T-helper 1 cell treated with Interleukin-12 subunit alpha and Interleukin-12 subunit beta and Interleukin-4 antibody, amounts not matched to agents 30 μg/mL and 1 μg/mL, for 36 hours (primary cell): ENCODE data around the gene LIG4.
"Not testable (repeated sequence)": the region's sequence is repeated elsewhere in the genome, so short reads cannot be mapped to it uniquely, and the experiment has no call there.

ENCODE experiments used
- H3K27ac Mint-ChIP-seq: one replicate; pipeline ENCODE4 v1.8.0; 2021; ENCODE audit warnings: mild to moderate bottlenecking, mixed read lengths
- H3K27me3 Mint-ChIP-seq: one replicate; pipeline ENCODE4 v1.8.0; 2021; ENCODE audit warnings: low read depth, mixed read lengths
- H3K36me3 Mint-ChIP-seq: one replicate; pipeline ENCODE4 v1.8.0; 2021; ENCODE audit warnings: low read depth, mixed read lengths
- H3K4me1 Mint-ChIP-seq: one replicate; pipeline ENCODE4 v1.8.0; 2021; ENCODE audit warnings: low read depth, mixed read lengths
- H3K4me3 Mint-ChIP-seq: one replicate; pipeline ENCODE4 v1.8.0; 2021; ENCODE audit warnings: mild to moderate bottlenecking, moderate library complexity, mixed read lengths
- H3K9me3 Mint-ChIP-seq: one replicate; pipeline ENCODE4 v1.8.0; 2021; ENCODE audit warnings: mixed read lengths

LIG4 gene

DNA sequence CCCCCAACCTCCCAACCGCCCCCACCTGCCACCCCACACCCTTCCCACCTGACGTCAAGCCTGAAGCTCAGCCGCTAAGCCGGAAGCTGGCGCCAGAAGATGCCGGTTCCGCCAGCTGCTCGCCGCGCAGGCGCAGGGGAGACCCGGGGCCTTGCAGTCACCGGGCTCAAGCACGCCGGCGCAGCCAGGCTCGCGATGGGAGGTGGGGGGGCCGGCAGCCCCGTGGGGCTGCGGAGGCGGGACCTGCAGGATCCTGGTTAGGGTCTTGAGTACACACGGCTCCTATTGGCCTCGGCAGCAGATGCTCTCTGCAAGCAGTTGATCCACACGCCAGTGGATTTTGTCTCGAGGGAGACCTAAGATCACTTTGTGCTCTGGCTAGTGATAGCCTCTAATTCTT is at the start of gene LIG4:
Gene LIG4, minus strand, starts transcription at position 101 of the 400 bp plus-strand sequence. CDS start 4,268 bp downstream, outside the sequence.
- Mint-ChIP-seq H3K36me3 (peaks cover 11% of the 10 kb centered on the region), H3K9me3 (no peaks in the 10 kb centered on the region), H3K27me3 (no peaks in the 10 kb centered on the region), H3K4me1 (peaks cover 44% of the 10 kb centered on the region), H3K4me3 (peak within 1 kb of the TSS; percentile 81), H3K27ac (peak within 1 kb of the TSS; percentile 83)

DNA sequence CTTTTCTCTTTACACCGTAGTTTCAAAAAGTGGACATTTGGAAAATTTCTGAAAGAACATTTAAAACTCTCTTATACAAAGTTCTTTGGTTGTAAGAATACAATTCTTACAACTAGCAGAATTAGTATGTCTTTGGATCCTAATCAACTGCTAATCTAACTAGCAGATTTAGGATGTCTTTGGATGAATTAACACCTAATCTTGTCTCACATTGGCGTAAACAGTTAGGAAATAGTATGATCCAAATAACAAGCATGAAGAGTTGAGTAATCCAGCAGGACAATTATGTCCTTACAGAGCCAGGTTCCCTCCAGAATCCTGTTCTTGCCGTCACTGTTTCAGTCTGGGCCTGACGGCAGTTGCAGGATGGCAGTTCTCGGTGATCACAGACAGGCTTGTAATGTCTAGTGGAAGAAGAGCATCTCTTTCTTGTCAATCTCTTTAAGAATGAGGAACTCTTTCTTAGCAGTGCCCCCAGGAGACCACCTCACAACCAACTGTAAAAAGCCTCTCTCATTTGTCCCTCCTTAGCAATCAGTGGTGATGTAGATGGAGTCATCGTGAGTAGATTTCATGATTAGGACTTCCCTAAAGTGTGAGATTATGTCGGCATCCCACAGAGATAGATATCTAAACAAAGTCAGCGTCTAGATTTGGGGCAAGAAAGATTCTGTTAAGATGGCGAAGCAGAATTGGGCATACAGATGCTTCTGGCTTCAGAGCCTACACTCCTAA is 48.5 kb upstream of the LIG4 start:
- Mint-ChIP-seq H3K27me3 (no peaks in the 10 kb centered on the region), H3K4me3 (no peak overlapping the region), H3K4me1 (peaks cover 20% of the 10 kb centered on the region), H3K9me3 (no peaks in the 10 kb centered on the region), H3K36me3 (peaks cover 5% of the 10 kb centered on the region), H3K27ac (no peak overlapping the region)

DNA sequence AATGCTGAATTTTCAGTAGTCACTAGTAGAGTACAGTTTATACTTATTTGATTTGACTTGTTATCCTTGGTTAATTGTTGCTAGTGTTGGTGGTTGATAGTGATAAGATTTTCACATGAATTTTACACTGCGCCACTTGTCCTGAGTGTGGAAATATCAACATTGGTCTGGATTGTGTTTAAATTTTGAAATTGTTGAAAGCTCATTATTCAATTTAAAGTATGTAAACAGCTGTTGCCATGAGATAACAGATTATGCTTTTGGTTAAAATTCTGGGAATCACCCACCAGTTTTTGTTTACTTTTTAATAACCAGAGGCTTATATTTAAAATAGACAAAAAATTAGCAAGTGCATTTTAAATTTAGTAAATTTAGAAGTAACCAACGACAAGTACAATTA is 41.9 kb upstream of the LIG4 start:
- H3K4me1 Mint-ChIP-seq, result no peaks in the 10 kb centered on the region
- H3K9me3 Mint-ChIP-seq, result peaks cover 4% of the 10 kb centered on the region
- no peak overlapping the region for H3K27ac Mint-ChIP-seq
- H3K4me3 Mint-ChIP-seq, result no peak overlapping the region
- no peaks in the 10 kb centered on the region for H3K36me3 Mint-ChIP-seq
- H3K27me3 Mint-ChIP-seq, result no peaks in the 10 kb centered on the region

DNA sequence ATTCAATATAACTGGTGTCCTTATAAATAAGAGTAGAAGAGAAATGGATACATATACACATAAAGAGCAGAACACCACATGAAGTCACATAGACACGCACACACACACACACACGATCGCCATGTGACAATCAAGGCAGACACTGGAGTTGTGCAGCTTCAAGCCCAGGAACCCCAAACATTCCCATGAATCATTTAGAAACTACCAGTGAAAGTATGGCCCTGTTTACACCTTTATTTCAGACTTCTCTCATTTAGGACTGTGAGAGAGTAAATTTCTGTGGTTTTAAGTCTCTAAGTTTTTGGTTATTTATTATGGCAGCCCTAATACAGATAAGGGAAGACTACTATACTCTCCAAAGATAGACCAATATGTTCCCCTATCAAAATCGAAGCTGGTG is 33.8 kb upstream of the LIG4 start:
- peaks cover 3% of the 10 kb centered on the region for H3K36me3 Mint-ChIP-seq
- H3K9me3 Mint-ChIP-seq, result peaks cover 18% of the 10 kb centered on the region
- H3K27ac Mint-ChIP-seq, result no peak overlapping the region
- no peak overlapping the region for H3K4me3 Mint-ChIP-seq
- peaks cover 5% of the 10 kb centered on the region for H3K4me1 Mint-ChIP-seq
- no peaks in the 10 kb centered on the region for H3K27me3 Mint-ChIP-seq

DNA sequence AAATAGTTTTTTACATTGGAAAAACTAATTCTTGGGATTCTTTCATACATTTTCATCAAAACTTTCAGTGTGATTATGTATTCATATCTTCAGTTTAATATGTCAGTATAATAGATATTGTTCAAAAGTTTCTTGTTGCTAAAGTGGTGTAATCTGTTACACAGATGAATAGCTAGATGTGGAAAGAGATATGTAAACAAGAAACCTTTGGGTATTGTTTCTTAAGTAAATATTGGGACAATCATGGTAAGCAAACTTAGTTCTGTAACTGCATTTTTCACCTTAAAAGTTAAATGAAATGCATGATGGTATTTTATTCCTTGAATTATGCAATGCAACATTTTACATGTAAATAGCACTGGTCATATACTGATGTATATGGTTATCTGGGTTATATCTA is 15.0 kb upstream of the LIG4 start:
- no peaks in the 10 kb centered on the region for H3K27me3 Mint-ChIP-seq
- no peaks in the 10 kb centered on the region for H3K9me3 Mint-ChIP-seq
- no peak overlapping the region for H3K27ac Mint-ChIP-seq
- H3K4me3 Mint-ChIP-seq, result no peak overlapping the region
- peaks cover 16% of the 10 kb centered on the region for H3K36me3 Mint-ChIP-seq
- H3K4me1 Mint-ChIP-seq, result peaks cover 18% of the 10 kb centered on the region

DNA sequence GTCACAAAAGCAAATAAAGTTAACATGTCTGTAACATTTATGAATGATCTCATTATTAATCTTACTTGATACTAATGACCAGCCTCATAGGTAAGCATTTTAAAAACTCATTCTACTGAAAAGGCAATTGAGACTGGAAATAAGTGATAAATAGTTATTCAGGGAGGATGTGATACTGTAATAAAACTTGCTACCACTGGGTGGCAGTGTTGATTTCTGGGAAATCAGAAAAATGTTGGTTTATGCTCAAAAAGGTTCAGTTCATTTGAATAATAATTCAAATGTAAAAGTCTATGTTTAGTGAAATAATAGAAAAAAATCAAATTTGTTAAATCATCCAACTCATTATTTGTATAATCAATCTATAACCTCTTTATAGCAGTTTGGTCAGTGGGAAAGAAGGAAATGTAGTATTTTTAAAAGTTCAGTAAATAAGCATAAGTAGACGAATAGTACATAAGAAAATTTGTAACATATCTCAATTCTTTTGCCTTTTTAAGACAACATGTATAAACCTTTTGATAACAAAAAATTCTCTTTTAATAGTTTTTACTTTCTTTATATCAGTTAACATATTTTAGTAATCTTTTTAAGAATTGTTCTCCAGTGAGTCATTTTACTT is 12.4 kb upstream of the LIG4 start:
- Mint-ChIP-seq H3K9me3 (no peaks in the 10 kb centered on the region), H3K4me1 (peaks cover 23% of the 10 kb centered on the region), H3K27me3 (no peaks in the 10 kb centered on the region), H3K36me3 (peaks cover 11% of the 10 kb centered on the region), H3K27ac (no peak overlapping the region), H3K4me3 (no peak overlapping the region)

DNA sequence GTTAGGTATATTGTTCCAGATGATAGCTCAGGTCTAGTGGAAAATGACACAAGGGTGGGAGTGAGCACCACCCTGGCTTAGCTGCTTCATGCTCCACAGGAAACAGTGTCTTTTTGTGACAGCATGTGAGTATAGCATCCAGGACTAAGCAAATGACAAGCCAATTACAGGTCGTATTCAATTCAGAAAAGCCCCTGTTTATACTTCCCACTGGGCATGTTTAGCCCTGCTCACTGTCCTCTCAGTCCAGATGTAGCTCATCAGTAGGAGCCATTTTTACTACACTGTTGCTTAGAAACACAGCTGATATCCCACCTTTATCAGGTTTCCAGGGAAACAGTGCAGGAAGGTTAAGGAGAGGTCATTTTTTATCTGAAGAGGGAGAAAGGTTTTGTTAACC is 10.8 kb upstream of the LIG4 start:
- Mint-ChIP-seq H3K4me1 (peaks cover 23% of the 10 kb centered on the region), H3K27me3 (no peaks in the 10 kb centered on the region), H3K4me3 (no peak overlapping the region), H3K36me3 (peaks cover 12% of the 10 kb centered on the region), H3K27ac (no peak overlapping the region), H3K9me3 (no peaks in the 10 kb centered on the region)

DNA sequence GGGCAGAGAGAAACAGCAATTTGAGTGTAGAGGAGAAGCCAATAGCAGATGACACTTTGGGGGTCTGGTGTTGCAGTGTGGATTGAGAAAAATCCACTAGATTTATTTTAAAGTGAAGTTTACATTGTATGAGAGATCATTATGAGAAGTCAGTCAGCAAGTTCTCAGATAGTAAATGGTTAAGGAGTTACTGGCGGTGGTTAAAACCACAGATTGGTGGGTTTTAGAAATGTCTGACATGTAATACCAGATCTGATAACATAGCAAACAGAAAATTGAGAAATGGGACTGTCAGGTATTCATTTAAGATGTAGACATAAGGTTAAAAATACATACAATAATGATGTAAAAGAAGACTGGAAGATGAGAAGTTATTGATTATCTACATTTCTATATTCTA is 10.1 kb upstream of the LIG4 start:
- Mint-ChIP-seq H3K36me3 (peaks cover 15% of the 10 kb centered on the region), H3K27me3 (no peaks in the 10 kb centered on the region), H3K4me3 (no peak overlapping the region), H3K27ac (no peak overlapping the region), H3K4me1 (peaks cover 27% of the 10 kb centered on the region), H3K9me3 (no peaks in the 10 kb centered on the region)

DNA sequence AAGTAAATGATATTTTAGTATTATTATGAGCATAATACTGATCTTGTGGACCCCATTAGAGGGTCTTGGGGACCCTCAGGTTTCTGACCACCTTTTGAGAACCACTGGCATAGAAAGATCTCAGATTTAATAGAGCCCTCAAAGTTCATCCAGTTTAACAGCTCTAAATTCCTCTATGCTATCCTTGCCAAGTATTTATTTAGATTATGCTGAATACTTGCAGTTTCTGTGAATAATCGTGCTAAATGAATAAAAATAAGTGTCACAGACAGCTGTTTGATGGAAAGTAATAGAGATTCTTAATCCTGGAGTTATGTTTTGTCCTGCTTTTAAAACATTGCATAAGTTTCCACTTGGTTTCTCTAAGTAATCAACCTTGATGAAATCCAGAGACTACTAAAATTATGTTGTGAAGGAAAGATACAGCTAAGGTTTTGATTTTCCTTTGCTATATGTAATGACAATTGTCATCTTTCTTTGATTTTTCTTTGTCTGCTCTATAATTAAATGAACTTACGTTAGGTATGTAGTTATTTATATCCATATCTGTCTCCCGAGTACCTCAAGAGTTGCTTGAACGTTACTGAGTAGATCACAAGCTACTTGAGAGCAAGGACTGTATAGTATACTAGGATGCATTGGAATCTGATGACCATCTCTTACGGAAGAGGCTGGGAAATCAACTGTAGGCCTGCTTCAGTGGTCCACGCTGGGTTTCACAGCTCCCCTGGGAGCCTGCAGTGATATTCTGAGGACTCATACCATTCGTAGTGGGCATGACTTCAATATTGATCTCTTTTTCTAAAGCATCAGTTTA is 8.6 kb upstream of the LIG4 start:
- Mint-ChIP-seq H3K4me1 (peaks cover 41% of the 10 kb centered on the region), H3K9me3 (no peaks in the 10 kb centered on the region), H3K36me3 (peaks cover 3% of the 10 kb centered on the region), H3K27me3 (no peaks in the 10 kb centered on the region), H3K27ac (no peak overlapping the region), H3K4me3 (no peak overlapping the region)

DNA sequence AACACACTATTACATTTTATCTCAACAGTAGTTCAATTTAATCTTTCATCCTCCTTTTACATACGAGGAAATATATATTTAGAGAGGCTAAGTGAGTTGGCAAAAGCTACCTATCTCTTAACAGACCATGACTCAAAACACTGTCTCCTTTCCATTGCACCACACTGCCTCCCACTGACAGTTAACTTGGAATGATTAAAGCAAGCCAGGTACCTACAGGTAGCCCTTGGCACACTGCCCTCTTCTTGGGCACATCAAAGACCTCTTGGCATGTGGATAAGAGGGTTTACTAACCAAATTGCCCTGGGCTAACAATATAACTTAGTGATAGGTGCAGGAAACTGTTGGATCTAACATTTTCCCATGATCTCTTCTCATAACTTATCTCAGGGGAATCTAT is 4.7 kb upstream of the LIG4 start:
- no peaks in the 10 kb centered on the region for H3K9me3 Mint-ChIP-seq
- H3K36me3 Mint-ChIP-seq, result peaks cover 3% of the 10 kb centered on the region
- H3K27me3 Mint-ChIP-seq, result no peaks in the 10 kb centered on the region
- H3K4me3 Mint-ChIP-seq, result peak overlapping the region; percentile 48
- H3K4me1 Mint-ChIP-seq, result peaks cover 30% of the 10 kb centered on the region
- H3K27ac Mint-ChIP-seq, result peak overlapping the region; percentile 43

DNA sequence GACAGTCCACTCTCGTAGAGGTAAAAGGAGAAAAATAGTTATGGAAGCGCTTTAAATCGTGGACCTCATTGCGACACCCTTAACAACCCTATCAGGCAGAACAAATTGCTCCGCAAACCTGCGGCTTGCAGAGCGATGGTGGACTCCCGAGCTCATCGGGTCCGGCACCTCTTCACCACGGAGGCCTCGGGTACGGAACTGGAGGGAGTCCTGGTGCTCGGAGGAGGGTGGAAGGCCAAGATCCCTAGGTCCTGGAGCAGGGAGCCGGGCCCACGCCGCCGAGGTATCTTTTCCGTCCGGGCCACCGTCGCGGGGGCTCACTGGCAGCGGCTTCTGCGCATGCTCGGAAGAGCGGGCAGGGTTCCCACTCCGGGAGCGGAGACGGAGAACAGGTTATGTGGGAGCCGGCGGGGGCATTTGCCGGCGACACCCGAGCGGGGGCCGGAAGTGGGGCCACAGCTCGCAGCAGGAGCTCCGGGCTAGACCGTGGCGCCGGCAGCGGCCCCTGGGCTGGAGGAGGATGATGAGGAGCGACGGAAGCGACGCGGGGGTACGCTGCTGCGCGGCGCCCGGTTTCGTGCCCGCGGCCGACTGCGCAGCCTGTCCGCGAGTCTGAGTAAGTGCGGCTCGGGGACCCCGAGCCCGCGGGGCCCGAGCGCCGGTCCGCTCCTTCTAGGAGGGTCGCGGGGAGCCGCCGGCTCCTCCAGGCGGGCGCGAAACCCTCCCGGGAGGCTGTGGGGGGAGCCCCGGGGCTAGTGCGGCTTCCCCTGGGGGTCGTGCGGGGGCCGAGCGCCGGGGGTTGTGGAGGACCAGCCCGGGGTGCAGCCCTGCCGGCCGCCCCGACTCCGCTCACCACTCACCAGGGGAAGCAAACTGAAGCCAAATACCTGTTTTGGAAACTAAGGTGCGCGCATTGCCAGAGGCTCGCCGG is 3.0 kb upstream of the LIG4 start, which contains the start of gene ABHD13:
Gene ABHD13, plus strand, starts transcription at position 349 of the 931 bp plus-strand sequence. CDS start 10,827 bp downstream, outside the sequence.
- Mint-ChIP-seq H3K4me3 (peak within 1 kb of the TSS; percentile 93), H3K36me3 (peaks cover 3% of the 10 kb centered on the region), H3K4me1 (peaks cover 39% of the 10 kb centered on the region), H3K9me3 (no peaks in the 10 kb centered on the region), H3K27me3 (no peaks in the 10 kb centered on the region), H3K27ac (peak within 1 kb of the TSS; percentile 96)

DNA sequence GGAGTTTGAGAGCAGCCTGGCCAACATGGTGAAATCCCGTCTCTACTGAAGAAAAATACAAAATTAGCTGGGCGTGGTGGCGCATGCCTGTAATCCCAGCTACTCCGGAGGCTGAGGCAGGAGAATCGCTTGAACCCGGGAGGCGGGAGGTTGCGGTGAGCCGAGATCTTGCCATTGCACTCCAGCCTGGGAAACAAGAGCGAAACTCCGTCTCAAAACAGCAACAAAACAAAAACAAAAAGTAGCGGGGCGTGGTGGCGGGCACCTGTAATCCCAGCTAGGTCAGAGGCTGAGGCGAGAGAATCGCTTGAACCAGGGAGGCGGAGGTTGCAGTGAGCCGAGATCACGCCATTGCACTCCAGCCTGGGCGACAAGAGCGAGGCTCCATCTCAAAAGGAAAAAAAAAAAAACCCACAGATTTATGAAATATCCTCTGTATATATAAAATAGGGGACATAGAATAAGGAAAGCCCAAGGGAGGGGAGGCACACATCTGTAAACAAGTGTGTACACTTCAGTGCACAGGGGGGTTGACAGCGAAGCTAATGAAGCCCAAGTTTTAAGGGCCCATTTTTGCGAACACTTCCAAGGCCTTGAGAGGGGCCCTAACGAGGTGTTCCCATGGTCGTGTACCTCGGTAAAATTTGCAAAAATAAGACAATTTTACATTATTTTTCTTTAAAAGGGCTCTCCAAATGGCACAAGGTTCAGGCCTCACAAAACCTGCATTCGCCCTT is 2.1 kb upstream of the LIG4 start:
- Mint-ChIP-seq H3K27ac (peak overlapping the region; percentile 96), H3K4me3 (peak overlapping the region; percentile 93), H3K4me1 (peaks cover 45% of the 10 kb centered on the region)
- H3K27me3 Mint-ChIP-seq, H3K9me3 Mint-ChIP-seq, H3K36me3 Mint-ChIP-seq: not testable (repeated sequence)

DNA sequence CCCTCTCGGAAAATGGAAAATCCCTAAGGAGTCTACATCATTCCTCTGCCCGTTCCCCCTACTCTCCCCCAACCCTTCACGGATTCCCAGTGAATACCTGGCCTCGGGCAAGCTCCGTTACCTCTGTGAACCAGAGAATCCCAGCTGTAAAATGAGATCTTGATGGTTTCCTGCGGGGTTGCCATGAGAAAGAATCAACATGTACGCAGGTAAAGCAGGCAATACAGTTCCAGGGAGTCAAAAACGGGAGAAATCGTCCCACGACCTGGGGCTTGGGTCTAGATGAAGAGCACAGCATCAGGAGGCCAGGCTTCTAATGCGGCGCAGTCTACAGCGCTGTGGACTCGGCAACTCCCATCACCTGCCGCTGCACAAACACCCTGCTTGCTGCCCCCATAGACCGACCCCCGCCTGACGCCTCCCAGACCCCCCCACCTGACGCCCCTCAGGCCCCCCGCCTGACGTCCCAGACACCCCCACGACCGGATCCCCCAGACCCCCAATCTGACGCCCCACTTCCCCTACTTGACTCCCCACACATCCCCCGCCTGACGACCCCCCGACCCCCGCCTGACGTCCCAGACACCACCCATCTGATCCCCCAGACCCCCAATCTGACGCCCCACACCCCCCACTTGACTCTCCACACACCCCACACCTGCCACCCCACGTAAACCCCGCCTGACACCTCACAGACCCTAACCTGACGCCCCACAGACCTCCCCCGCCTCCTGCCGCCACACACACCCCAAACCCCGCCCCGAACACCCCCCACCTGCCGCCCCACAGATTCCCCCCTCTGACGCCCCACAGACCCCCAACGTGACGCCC is 680 bp downstream of the LIG4 start:
- peak overlapping the region; percentile 69 for H3K27ac Mint-ChIP-seq
- no peaks in the 10 kb centered on the region for H3K27me3 Mint-ChIP-seq
- H3K4me3 Mint-ChIP-seq, result peak overlapping the region; percentile 81
- H3K4me1 Mint-ChIP-seq, result peaks cover 38% of the 10 kb centered on the region
- H3K36me3 Mint-ChIP-seq, result peaks cover 17% of the 10 kb centered on the region
- H3K9me3 Mint-ChIP-seq, result no peaks in the 10 kb centered on the region
